NB4 (cell line): ENCODE measurements around the gene CEP192.

Source experiments
- POLR2A ChIP-seq: IDR thresholded peaks from 2 replicates; pipeline ENCODE4 v1.6.1; 2011; ENCODE audit warnings: mild to moderate bottlenecking; ENCODE audit not compliant: insufficient read length; ENCODE audit errors: extremely low read depth
- TF ChIP-seq, protein P1 (sequence below): IDR thresholded peaks from one replicate; pipeline ENCODE4 v1.5.1; 2012; ENCODE audit warnings: low read depth, low read length
- TF ChIP-seq, protein P2 (sequence below): IDR thresholded peaks from 2 replicates; pipeline ENCODE4 v1.6.1; 2011; ENCODE audit warnings: low read depth, low read length

DNA sequence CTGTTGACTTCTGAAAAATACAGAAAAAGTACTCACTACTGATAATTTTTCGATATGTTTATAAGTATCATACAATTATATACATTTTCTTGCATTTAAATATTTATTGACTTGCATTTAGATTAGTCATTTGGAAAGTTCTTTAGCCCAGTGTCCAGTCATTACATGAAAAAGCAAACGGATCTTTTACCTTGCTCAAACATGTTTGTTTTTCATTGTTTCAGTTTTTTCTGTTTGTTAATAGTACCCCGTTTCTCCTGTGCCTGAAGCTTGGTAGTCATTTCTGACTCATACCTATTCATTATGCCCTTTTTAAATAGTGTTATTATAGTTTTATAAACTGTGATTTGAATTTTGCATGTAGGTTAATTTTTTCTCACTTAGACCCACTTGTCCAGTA, 28.1 kb downstream of the CEP192 start:
- TF ChIP-seq, protein P1, sequence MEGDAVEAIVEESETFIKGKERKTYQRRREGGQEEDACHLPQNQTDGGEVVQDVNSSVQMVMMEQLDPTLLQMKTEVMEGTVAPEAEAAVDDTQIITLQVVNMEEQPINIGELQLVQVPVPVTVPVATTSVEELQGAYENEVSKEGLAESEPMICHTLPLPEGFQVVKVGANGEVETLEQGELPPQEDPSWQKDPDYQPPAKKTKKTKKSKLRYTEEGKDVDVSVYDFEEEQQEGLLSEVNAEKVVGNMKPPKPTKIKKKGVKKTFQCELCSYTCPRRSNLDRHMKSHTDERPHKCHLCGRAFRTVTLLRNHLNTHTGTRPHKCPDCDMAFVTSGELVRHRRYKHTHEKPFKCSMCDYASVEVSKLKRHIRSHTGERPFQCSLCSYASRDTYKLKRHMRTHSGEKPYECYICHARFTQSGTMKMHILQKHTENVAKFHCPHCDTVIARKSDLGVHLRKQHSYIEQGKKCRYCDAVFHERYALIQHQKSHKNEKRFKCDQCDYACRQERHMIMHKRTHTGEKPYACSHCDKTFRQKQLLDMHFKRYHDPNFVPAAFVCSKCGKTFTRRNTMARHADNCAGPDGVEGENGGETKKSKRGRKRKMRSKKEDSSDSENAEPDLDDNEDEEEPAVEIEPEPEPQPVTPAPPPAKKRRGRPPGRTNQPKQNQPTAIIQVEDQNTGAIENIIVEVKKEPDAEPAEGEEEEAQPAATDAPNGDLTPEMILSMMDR = no peak
- no peak for TF ChIP-seq POLR2A
- TF ChIP-seq, protein P2, sequence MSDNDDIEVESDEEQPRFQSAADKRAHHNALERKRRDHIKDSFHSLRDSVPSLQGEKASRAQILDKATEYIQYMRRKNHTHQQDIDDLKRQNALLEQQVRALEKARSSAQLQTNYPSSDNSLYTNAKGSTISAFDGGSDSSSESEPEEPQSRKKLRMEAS = no peak
